Islet precursor cell (in vitro differentiated cells): Measurements from ENCODE around the gene THSD1.
"Not testable (repeated sequence)": the region's sequence is repeated elsewhere in the genome, so short reads cannot be mapped to it uniquely, and the experiment has no call there.

Source experiments
- DNase-seq: peaks from one replicate; pipeline ENCODE4 v3.0.0-alpha.2; 2018

Gene THSD1

DNA sequence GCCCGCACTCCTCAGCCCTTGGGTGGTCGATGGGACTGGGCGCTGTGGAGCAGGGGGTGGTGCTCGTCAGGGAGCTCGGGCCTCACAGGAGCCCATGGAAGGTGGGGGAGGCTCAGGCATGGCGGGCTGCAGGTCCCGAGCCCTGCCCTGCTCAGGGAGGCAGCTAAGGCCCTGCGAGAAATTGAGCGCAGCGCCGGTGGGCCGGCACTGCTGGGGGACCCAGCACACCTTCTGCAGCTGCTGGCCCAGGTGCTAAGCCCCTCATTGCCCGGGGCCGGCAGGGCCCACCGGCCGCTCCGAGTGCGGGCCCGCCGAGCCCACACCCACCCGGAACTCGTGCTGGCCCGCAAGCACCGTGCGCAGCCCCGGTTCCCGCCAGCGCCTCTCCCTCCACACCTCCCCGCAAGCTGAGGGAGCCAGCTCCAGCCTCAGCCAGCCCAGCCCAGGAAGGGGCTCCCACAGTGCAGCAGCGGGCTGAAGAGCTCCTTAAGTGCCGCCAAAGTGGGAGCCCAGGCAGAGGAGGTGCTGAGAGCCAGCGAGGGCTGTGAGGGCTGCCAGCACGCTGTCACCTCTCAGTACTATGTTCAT lies 2.2 kb upstream of the THSD1 start:
- not testable (repeated sequence) for DNase-seq

DNA sequence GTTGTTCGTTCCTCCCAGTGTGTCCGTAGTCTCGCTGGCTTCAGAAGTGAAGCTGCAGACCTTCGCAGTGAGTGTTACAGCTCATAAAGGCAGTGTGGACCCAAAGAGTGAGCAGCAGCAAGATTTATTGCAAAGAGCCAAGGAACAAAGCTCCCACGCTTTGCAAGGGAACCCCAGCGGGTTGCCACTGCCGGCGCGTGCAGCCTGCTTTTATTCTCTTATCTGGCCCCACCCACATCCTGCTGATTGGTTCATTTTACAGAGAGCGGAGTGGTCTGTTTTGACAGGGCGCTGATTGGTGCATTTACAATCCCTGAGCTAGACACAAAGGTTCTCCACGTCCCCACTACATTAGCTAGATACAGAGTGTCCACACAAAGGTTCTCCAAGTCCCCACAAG lies 1.5 kb upstream of the THSD1 start:
- DNase-seq = not testable (repeated sequence)

DNA sequence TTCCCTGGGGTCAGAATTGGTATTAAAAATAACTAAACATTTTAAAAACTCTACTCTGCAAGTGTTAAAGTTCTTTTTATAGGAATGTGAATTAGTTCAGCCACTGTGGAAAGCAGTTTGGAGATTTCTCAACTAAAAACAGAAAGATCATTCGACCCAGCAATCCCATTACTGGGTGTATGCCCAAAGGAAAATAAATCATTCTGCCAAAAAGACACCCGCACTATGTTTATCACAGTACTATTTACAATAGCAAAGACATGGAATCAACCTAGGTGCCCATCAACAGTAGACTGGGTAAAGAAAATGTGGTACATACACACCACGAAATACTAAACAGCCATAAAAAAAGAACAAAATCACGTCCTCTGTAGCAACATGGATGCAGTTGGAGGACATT lies 657 bp upstream of the THSD1 start:
- DNase-seq = no peak

GRCh38 chr13:52405369-52405766 lies 604 bp downstream of the THSD1 start:
- DNase-seq = no peak

- no peak for DNase-seq
Observed at GRCh38 chr13:52399708-52400107, 6.3 kb downstream of the THSD1 start.

DNA sequence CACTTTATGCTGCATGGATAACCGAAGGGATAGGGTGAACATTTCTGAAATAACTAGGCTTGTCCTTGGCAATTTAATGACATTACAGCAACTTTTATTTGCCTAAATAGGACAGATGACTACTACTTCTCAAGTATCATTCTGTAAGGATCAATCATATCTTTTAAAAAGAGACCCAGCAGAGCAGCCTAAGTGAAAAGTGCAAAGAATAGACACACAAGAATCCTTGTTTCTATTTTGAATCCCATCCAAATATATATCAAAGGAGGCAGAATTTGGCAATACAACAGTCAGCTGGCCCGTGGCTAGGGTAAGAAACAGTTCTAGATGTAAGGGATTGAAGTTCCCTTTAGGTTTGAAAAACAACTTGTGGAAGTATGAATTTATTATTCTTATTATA lies 6.9 kb downstream of the THSD1 start:
- DNase-seq = no peak

GRCh38 chr13:52395704-52396103 lies 10.3 kb downstream of the THSD1 start:
- DNase-seq = no peak

GRCh38 chr13:52394586-52394985 lies 11.4 kb downstream of the THSD1 start:
- no peak for DNase-seq

DNA sequence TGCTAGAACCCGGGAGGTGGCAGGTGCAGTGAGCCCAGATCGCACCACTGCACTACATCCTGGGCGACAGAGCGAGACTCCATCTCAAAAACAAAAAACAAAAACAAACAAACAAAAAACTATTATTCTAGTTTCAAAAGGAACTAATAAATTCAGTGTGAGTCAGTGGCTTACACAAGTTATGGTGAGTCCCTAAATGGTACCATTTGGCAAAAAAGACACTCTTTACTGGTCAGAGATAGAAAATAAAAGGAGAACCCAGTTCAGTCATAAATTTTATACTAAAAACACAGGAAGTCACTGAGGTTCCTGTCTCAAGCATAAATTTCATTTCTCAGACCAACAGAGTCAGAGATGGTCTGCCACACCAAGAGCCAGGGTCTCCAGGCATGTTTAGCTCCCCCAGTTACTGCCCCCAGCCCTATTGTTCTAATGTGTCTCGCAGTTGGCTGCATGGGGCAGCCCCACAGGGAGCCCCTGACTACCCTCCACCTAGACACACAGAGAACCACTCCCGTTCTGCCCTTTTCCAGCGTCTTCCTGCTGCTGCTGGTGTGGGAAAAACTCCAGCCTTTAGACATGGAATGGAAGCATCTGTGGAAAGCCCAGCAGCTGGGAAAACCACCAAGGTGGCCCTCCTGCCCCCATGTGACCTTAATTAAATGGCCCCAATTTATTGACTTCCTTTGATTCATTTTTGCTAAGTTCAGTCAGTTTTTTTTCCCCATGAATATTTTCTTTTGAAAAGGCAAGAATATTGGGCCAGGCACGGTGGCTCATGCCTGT lies 12.2 kb downstream of the THSD1 start:
- DNase-seq = no peak

- DNase-seq = no peak
Observed at GRCh38 chr13:52387721-52388120, 18.3 kb downstream of the THSD1 start.

DNA sequence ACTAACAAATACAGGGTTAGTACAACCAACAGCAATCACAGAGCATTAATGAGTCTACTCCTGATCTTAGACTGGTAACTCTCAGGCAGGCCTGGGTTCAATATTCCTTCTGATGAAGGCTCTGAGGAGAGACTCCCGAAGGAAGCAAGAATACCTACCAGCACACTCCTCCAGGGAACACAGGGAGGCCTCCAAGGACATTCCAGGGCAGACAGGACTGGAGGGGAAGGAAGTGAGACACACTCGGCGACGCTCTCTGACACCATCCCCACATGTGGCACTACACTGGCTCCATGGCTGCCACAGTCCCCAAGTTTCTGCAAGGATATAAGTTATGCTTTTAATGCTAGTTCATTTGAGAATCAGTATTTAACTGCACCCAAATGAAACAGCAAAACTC lies 20.1 kb downstream of the THSD1 start:
- DNase-seq = no peak

GRCh38 chr13:52383366-52383765 lies 22.6 kb downstream of the THSD1 start:
- no peak for DNase-seq

DNA sequence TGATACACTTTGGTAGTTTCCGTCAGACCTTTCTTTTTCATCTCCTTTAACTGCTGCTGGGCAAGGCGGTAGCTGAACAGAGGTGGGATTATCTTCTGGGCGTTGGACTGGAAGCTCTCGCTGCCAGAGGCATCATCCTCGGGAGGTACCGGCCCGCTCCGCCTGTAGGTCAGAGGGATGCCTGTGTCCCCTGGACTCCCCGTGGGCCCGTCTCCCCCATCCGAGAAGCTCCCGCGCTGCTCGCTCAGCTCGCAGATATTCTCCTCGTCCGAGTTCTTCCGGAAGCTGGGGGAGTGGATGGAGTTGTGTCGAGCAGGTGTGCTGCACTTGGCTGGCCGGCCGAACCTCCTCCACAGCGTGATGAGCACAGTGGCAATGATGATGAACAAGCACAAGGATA lies 27.7 kb downstream of the THSD1 start:
- no peak for DNase-seq

GRCh38 chr13:52377898-52378297 lies 28.1 kb downstream of the THSD1 start:
- no peak for DNase-seq

DNA sequence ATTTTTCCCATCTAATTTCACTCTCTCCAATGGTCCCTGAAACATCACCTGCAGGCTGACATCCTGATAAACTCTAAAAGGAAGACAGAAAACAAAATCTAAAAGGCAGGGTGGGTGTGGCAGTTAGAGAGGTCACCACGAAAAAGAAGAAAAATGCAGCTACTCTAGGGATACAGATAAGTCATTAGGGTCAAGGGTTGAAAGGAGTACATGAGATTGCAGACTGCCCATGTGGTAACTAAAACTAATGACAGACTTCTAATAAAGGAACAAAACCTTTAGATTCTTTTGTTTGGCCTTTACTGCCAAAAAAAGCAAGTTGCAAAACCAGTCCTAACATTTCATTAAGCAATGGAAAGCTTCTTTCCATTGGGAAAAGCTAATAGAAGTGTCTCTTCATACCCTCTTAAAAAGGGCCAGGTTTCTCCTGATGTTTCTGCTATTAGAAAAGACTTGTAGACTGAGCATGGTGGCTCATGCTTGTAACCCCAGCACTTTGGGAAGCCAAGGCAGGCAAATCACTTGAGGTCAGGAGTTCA lies 31.0 kb downstream of the THSD1 start:
- no peak for DNase-seq

DNA sequence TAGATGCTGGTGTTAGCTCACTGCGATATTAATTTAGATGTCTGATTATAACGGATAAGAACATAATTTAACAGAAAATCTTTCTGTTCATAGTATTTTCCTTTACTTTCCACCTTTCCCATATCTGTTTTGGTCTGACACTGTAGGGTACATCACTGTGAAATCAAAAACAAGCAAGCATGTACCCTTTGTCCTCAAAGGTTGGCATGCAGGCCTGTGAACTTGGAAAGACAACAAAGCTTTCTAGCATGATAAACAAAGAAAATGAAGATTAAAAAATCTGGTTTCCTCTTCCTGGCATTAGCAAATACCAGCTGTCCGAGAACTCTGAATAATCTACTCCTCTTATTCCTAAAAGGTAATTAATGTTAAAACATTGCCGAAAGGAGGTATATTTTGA lies 31.6 kb downstream of the THSD1 start:
- no peak for DNase-seq

DNA sequence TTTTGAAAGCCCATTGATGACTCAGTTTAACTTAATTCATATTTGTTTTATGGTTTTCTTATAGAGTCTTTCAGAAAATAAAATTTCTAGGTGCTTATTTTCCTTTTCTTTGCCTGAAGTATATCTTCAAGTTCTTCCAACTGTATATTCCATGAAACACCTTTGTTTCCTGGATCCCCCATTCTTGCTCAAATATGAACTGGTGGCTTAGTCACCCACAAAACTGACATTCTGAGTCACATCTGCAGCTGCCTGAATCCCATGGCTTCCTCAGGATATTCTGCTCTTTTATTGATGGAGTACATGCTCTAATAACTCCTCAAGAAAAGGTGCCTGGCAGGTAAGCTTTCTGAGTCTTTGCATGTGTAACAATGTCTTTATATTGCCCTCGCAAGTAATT lies 32.7 kb downstream of the THSD1 start:
- DNase-seq = not testable (repeated sequence)

GRCh38 chr13:52371736-52372247 lies 34.2 kb downstream of the THSD1 start:
- peak; percentile 61 for DNase-seq

DNA sequence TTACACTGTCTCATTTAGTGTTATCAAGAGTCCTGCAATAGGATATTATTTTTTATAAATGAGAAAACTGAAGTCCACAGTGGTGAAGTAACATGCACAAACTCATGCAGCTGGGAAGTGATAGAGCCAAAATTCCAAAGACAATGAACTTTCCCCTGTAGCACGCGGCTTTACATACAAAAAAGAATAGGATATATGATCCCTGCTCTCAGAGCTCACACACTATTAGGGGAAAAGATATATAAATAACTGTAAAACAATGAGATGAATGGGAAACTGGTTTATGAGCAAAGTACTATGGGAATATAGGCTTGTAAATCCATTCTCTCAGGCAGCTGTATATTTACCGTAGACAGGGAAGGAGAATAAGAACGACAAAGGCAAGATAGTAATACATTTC lies 39.7 kb downstream of the THSD1 start:
- no peak for DNase-seq

- not testable (repeated sequence) for DNase-seq
Observed at GRCh38 chr13:52362169-52362887, 43.6 kb downstream of the THSD1 start.

GRCh38 chr13:52361225-52361624 lies 44.7 kb downstream of the THSD1 start:
- DNase-seq = no peak

DNA sequence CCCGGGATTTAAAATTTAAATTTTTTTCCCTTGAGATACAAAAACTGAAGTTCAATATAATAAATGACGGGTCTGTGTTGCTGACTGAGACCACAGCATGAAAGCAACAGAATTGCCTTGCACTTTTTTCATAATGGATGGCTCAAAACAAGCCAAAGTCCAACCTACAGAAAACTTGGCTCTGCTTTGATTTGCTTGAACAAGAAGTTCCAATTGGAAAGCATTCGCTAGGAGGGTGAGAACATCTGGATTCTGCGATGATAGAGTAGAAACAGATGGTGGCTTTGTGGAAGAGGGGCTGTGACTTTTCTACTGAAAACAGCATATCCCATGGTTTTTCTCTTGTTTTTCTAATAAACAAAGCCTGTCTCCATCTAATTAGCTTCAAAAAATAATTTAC lies 46.4 kb downstream of the THSD1 start:
- no peak for DNase-seq

DNA sequence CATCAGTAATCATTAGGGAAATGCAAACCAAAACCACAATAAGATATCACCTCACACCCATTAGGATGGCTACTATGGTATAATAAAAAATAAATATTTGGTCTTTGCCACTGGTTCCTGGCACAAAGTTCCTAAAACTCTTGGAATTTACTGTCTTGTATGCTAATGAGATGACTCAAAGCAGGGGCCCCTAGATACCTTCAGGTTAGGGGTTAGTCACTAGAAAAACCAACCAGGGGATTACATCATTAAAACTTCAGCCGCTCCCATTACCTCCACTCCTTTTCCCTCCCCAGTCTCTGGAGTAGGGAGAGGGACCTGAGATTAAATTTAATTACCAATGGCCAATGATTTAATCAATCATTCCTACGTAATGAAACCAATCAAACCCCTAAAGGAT lies 49.6 kb downstream of the THSD1 start:
- peak; percentile 52 for DNase-seq

- DNase-seq = no peak
Observed at GRCh38 chr13:52353193-52353592, 52.8 kb downstream of the THSD1 start.
